Measurements from ENCODE around the gene DNAH7.

Gene DNAH7

DNA sequence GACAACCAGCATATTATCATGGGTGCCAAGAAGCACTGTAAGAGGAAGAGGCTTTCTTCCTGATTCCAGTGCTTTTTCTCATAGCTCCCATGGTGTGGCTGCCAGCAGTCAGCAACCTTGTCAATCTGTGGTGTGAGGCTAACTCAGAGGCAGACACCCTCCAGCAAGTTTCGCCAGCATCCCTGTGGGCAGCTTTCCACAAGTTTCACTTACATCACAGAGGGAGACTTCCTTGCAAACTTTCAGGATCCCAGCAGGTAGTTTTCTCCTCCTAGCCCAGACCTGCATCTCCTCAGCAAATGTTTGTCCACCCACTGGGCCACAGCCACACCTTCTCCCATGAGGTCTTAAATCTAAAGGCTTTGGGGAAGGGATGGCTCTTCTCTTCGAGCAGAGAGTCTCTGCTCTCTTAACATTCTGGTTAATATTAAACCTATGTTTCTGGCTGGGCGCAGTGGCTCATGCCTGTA is 9.1 kb downstream of the DNAH7 start:
- Histone ChIP-seq H3K27ac (replicated peaks; ENCODE audit: low read length) (no peak overlapping the region), H3K36me3 (replicated peaks in 1 of 2; ENCODE audit: control insufficient read depth in 2 of 2, insufficient read depth in 2 of 2, low read length in 2 of 2) (no peaks in the 10 kb centered on the region), H3K23ac (ENCODE audit: low read depth, low read length, poor library complexity) (no peak overlapping the region), H3K18ac (ENCODE audit: low read length) (no peak overlapping the region), H4K8ac (ENCODE audit: low read depth, low read length) (no peak overlapping the region), H2AFZ (ENCODE audit: low read length) (peak overlapping the region; percentile 7), H3K9ac (ENCODE audit: low read depth, low read length, poor library complexity) (no peak overlapping the region), H3K4me2 (ENCODE audit: insufficient read depth, low read length, poor library complexity, severe bottlenecking) (no peak overlapping the region), H3K79me1 (ENCODE audit: low read depth, low read length) (no peaks in the 10 kb centered on the region), H3K4me1 (ENCODE audit: control insufficient read depth in 2 of 2, insufficient read depth in 1 of 2, low read depth in 1 of 2, low read length in 2 of 2) (no peaks in the 10 kb centered on the region), H3K14ac (ENCODE audit: low read length) (peak overlapping the region; percentile 92), H2BK5ac (ENCODE audit: low read length) (no peak overlapping the region), H3K27me3 (ENCODE audit: control insufficient read depth in 3 of 3, insufficient read depth in 3 of 3, low read depth in 1 of 3, low read length in 3 of 3) (no peaks in the 10 kb centered on the region), H2BK15ac (ENCODE audit: low read length) (no peak overlapping the region), H4K91ac (ENCODE audit: low read depth, low read length, poor library complexity) (no peak overlapping the region), H3K4ac (ENCODE audit: low read length) (no peak overlapping the region), H2AK5ac (ENCODE audit: low read depth, low read length) (no peak overlapping the region), H2BK120ac (ENCODE audit: low read depth, low read length) (no peak overlapping the region), H3K9me3 (replicated peaks in 1 of 2; ENCODE audit: control insufficient read depth in 2 of 2, insufficient read depth in 1 of 2, low read depth in 1 of 2, low read length in 2 of 2) (no peaks in the 10 kb centered on the region), H3K4me3 (ENCODE audit: low read length in 2 of 2) (no peak overlapping the region), H2BK12ac (ENCODE audit: low read length) (no peak overlapping the region)
- DNase-seq (ENCODE audit: low spot score), result no peak
- no CpG with 5 or more reads among the region's 3 CpGs for WGBS, 2 donors (ENCODE audit: extremely low coverage in 2 of 2, insufficient read length in 2 of 2, insufficient replicate concordance in 1 of 2)

DNA sequence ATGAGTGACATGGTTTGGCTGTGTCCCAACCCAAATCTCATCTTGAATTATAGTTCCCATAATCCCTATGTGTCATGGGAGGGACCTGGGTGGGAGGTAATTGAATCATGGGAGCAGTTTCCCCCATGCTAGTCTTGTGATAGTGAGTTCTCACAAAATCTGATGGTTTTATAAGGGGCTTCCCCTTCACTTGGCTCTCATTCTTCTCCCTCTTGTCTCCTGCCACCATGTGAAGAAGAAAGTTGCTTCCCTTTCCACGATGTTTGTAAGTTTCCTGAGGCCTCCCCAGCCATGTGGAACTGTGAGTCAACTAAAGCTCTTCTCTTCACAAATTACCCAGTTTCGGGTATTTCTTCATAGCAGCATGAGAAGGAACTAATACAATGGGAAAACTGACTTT is 14.0 kb downstream of the DNAH7 start:
- Histone ChIP-seq H3K9me3 (replicated peaks in 1 of 2; ENCODE audit: control insufficient read depth in 2 of 2, insufficient read depth in 1 of 2, low read depth in 1 of 2, low read length in 2 of 2) (no peaks in the 10 kb centered on the region), H3K4me1 (ENCODE audit: control insufficient read depth in 2 of 2, insufficient read depth in 1 of 2, low read depth in 1 of 2, low read length in 2 of 2) (no peaks in the 10 kb centered on the region), H2BK120ac (ENCODE audit: low read depth, low read length) (no peak overlapping the region), H3K27ac (replicated peaks; ENCODE audit: low read length) (no peak overlapping the region), H4K8ac (ENCODE audit: low read depth, low read length) (no peak overlapping the region), H2BK15ac (ENCODE audit: low read length) (no peak overlapping the region), H4K91ac (ENCODE audit: low read depth, low read length, poor library complexity) (no peak overlapping the region), H2AK5ac (ENCODE audit: low read depth, low read length) (no peak overlapping the region), H3K4me3 (ENCODE audit: low read length in 2 of 2) (no peak overlapping the region), H3K9ac (ENCODE audit: low read depth, low read length, poor library complexity) (no peak overlapping the region), H2BK12ac (ENCODE audit: low read length) (no peak overlapping the region), H3K14ac (ENCODE audit: low read length) (no peak overlapping the region), H3K27me3 (ENCODE audit: control insufficient read depth in 3 of 3, insufficient read depth in 3 of 3, low read depth in 1 of 3, low read length in 3 of 3) (no peaks in the 10 kb centered on the region), H3K4ac (ENCODE audit: low read length) (no peak overlapping the region), H3K36me3 (replicated peaks in 1 of 2; ENCODE audit: control insufficient read depth in 2 of 2, insufficient read depth in 2 of 2, low read length in 2 of 2) (no peaks in the 10 kb centered on the region), H3K23ac (ENCODE audit: low read depth, low read length, poor library complexity) (no peak overlapping the region), H2AFZ (ENCODE audit: low read length) (no peak overlapping the region), H2BK5ac (ENCODE audit: low read length) (no peak overlapping the region), H3K79me1 (ENCODE audit: low read depth, low read length) (no peaks in the 10 kb centered on the region), H3K18ac (ENCODE audit: low read length) (no peak overlapping the region), H3K4me2 (ENCODE audit: insufficient read depth, low read length, poor library complexity, severe bottlenecking) (no peak overlapping the region)
- DNase-seq (ENCODE audit: low spot score), result no peak
- no CpG with 5 or more reads among the region's 2 CpGs for WGBS, 2 donors (ENCODE audit: extremely low coverage in 2 of 2, insufficient read length in 2 of 2, insufficient replicate concordance in 1 of 2)

DNA sequence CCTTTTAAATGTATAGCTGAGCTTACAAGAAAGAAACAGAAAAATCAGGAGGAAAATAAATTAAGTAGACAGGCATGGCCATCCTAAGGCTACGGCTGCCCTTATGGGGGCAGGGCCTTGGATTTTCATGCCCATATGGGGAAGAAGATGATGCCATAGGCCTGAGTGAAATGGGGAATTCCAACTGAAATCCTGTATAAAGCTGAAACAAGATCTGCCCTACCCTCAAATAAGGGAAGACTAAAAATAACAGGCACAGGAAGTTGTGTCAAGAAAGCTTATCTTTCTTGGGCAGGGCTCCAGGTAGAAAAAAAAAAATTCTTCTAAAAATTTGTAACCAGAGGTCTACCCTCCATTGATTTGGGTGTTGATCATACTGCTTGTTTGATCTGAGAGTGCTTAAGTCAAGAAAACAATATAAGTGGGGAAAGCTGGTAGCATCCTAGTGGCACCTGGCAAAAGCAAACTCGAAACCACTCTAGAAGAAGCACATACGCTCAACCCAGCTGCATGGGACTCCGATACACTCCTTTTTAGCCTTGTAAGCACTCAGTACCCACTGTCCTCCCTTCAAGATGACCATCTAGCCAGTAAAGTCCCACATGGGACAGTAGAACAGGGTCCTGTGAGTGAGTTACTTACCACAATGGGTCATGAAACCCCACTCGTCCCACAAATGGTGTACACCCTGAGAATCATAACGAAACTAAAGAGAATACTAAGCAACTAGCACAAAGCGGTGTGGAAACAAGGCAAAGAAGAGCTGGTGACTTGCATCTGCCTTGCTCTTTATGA is 22.3 kb downstream of the DNAH7 start:
- Histone ChIP-seq H3K18ac (ENCODE audit: low read length) (no peak overlapping the region), H2AK5ac (ENCODE audit: low read depth, low read length) (no peak overlapping the region), H2BK5ac (ENCODE audit: low read length) (no peak overlapping the region), H2BK15ac (ENCODE audit: low read length) (no peak overlapping the region), H3K23ac (ENCODE audit: low read depth, low read length, poor library complexity) (no peak overlapping the region), H3K9me3 (replicated peaks in 1 of 2; ENCODE audit: control insufficient read depth in 2 of 2, insufficient read depth in 1 of 2, low read depth in 1 of 2, low read length in 2 of 2) (no peaks in the 10 kb centered on the region), H2AFZ (ENCODE audit: low read length) (no peak overlapping the region), H3K9ac (ENCODE audit: low read depth, low read length, poor library complexity) (no peak overlapping the region), H4K91ac (ENCODE audit: low read depth, low read length, poor library complexity) (no peak overlapping the region), H3K27ac (replicated peaks; ENCODE audit: low read length) (no peak overlapping the region), H3K27me3 (ENCODE audit: control insufficient read depth in 3 of 3, insufficient read depth in 3 of 3, low read depth in 1 of 3, low read length in 3 of 3) (no peaks in the 10 kb centered on the region), H3K36me3 (replicated peaks in 1 of 2; ENCODE audit: control insufficient read depth in 2 of 2, insufficient read depth in 2 of 2, low read length in 2 of 2) (no peaks in the 10 kb centered on the region), H3K79me1 (ENCODE audit: low read depth, low read length) (no peaks in the 10 kb centered on the region), H3K4me3 (ENCODE audit: low read length in 2 of 2) (no peak overlapping the region), H2BK120ac (ENCODE audit: low read depth, low read length) (no peak overlapping the region), H3K4ac (ENCODE audit: low read length) (no peak overlapping the region), H3K4me1 (ENCODE audit: control insufficient read depth in 2 of 2, insufficient read depth in 1 of 2, low read depth in 1 of 2, low read length in 2 of 2) (no peaks in the 10 kb centered on the region), H3K4me2 (ENCODE audit: insufficient read depth, low read length, poor library complexity, severe bottlenecking) (no peak overlapping the region), H4K8ac (ENCODE audit: low read depth, low read length) (no peak overlapping the region), H3K14ac (ENCODE audit: low read length) (no peak overlapping the region), H2BK12ac (ENCODE audit: low read length) (no peak overlapping the region)
- DNase-seq (ENCODE audit: low spot score), result no peak
- no CpG with 5 or more reads among the region's 7 CpGs for WGBS, 2 donors (ENCODE audit: extremely low coverage in 2 of 2, insufficient read length in 2 of 2, insufficient replicate concordance in 1 of 2)

DNA sequence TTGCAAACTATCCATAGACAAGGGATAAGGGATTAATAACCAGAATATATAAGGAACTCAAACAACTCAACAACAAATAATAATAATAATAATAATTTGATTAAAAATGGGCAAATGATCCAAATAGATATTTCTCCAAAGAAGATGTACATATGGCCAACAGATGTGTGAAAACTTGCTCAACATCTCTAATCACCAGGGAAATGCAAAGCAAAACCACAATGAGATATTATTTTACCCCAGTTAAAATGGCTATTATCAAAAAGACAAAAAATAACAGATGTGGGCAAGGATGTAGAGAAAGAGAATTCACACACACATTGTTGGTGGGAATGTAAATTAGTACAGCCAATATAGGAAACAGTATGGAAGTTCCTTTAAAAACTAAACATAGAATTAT is 26.9 kb downstream of the DNAH7 start:
- no peaks in the 10 kb centered on the region for H3K27me3 ChIP-seq (ENCODE audit: control insufficient read depth in 3 of 3, insufficient read depth in 3 of 3, low read depth in 1 of 3, low read length in 3 of 3)
- H3K18ac ChIP-seq (ENCODE audit: low read length), result no peak overlapping the region
- H2AK5ac ChIP-seq (ENCODE audit: low read depth, low read length), result no peak overlapping the region
- H3K9ac ChIP-seq (ENCODE audit: low read depth, low read length, poor library complexity), result no peak overlapping the region
- no peak overlapping the region for H3K14ac ChIP-seq (ENCODE audit: low read length)
- DNase-seq (ENCODE audit: low spot score), result no peak
- H3K23ac ChIP-seq (ENCODE audit: low read depth, low read length, poor library complexity), result no peak overlapping the region
- no peak overlapping the region for H2AFZ ChIP-seq (ENCODE audit: low read length)
- no peak overlapping the region for H4K91ac ChIP-seq (ENCODE audit: low read depth, low read length, poor library complexity)
- no peak overlapping the region for H3K4me2 ChIP-seq (ENCODE audit: insufficient read depth, low read length, poor library complexity, severe bottlenecking)
- H3K79me1 ChIP-seq (ENCODE audit: low read depth, low read length), result no peaks in the 10 kb centered on the region
- H3K36me3 ChIP-seq (replicated peaks in 1 of 2; ENCODE audit: control insufficient read depth in 2 of 2, insufficient read depth in 2 of 2, low read length in 2 of 2), result no peaks in the 10 kb centered on the region
- no peak overlapping the region for H2BK15ac ChIP-seq (ENCODE audit: low read length)
- H3K4me1 ChIP-seq (ENCODE audit: control insufficient read depth in 2 of 2, insufficient read depth in 1 of 2, low read depth in 1 of 2, low read length in 2 of 2), result no peaks in the 10 kb centered on the region
- H2BK12ac ChIP-seq (ENCODE audit: low read length), result no peak overlapping the region
- H3K4me3 ChIP-seq (ENCODE audit: low read length in 2 of 2), result no peak overlapping the region
- H3K9me3 ChIP-seq (replicated peaks in 1 of 2; ENCODE audit: control insufficient read depth in 2 of 2, insufficient read depth in 1 of 2, low read depth in 1 of 2, low read length in 2 of 2), result no peaks in the 10 kb centered on the region
- no peak overlapping the region for H2BK120ac ChIP-seq (ENCODE audit: low read depth, low read length)
- H4K8ac ChIP-seq (ENCODE audit: low read depth, low read length), result no peak overlapping the region
- H3K27ac ChIP-seq (replicated peaks; ENCODE audit: low read length), result no peak overlapping the region
- H3K4ac ChIP-seq (ENCODE audit: low read length), result no peak overlapping the region
- H2BK5ac ChIP-seq (ENCODE audit: low read length), result no peak overlapping the region

Measured in neuronal stem cell (in vitro differentiated cells).